Large intestine (tissue), 3 donors: ENCODE measurements around the gene MOB3B. TPM values are rescaled to one million over a fixed set of nuclear protein-coding genes. Genes with fewer than 3 reads are reported as not detected.
A peak's percentile ranks its signal among the peaks of the same experiment; 100 is the strongest.

ENCODE experiments used
- DNase-seq, 2 donors: peaks; one replicate each; pipeline versions ENCODE4 v3.0.0 to v3.0.0-alpha.2; 2013
- H3K27ac ChIP-seq: one replicate; pipeline ENCODE4 v1.5.1; 2013; ENCODE audit warnings: low read length
- H3K27me3 ChIP-seq: 2 replicates; pipeline ENCODE4 v1.6.1; 2013; ENCODE audit warnings: low read length; ENCODE audit not compliant: control insufficient read depth, insufficient read depth
- H3K36me3 ChIP-seq: 2 replicates; pipeline ENCODE4 v1.6.1; 2013; ENCODE audit warnings: low read length; ENCODE audit not compliant: control insufficient read depth, insufficient read depth
- H3K4me1 ChIP-seq: one replicate; pipeline ENCODE4 v1.6.1; 2013; ENCODE audit warnings: low read length; ENCODE audit not compliant: control insufficient read depth, insufficient read depth
- H3K4me3 ChIP-seq: one replicate; pipeline ENCODE4 v1.5.1; 2013; ENCODE audit warnings: low read length
- H3K9me3 ChIP-seq: one replicate; pipeline ENCODE4 v1.6.1; 2013; ENCODE audit warnings: mild to moderate bottlenecking, low read depth, low read length, moderate library complexity; ENCODE audit not compliant: control insufficient read depth
- WGBS: methylation state at CpG from one replicate; pipeline ENCODE4 v1.1.5; 2013; ENCODE audit warnings: low lambda C conversion rate; ENCODE audit not compliant: insufficient coverage; 5-methylcytosine and 5-hydroxymethylcytosine counted together
- polyA plus RNA-seq: library from polyadenylated mRNA; unstranded; fragments of 120-200 nt; gene quantifications from one replicate; pipeline ENCODE4 v1.2.1, GENCODE V29; 2013

Gene MOB3B
- polyA plus RNA-seq, 1 donor = 34.7 TPM

GRCh38 chr9:27341545-27342294, 187.9 kb downstream of the MOB3B start:
- no CpG with 5 or more reads among the region's 9 CpGs for WGBS
- Histone ChIP-seq H3K27me3 (no peaks in the 10 kb centered on the region), H3K36me3 (peaks cover 15% of the 10 kb centered on the region), H3K4me1 (peaks cover 16% of the 10 kb centered on the region), H3K9me3 (peaks cover 7% of the 10 kb centered on the region), H3K27ac (no peak overlapping the region), H3K4me3 (no peak overlapping the region)
- DNase-seq = no peak

- Histone ChIP-seq H3K4me3 (no peak overlapping the region), H3K27ac (no peak overlapping the region), H3K36me3 (peaks cover 13% of the 10 kb centered on the region), H3K27me3 (no peaks in the 10 kb centered on the region), H3K9me3 (peaks cover 7% of the 10 kb centered on the region), H3K4me1 (peaks cover 16% of the 10 kb centered on the region)
- DNase-seq = no peak
- no CpG with 5 or more reads among the region's 7 CpGs for WGBS
These were observed 188.6 kb downstream of the MOB3B start for GRCh38 chr9:27340961-27341511.

- Histone ChIP-seq H3K27me3 (no peaks in the 10 kb centered on the region), H3K27ac (no peak overlapping the region), H3K9me3 (peaks cover 7% of the 10 kb centered on the region), H3K36me3 (peaks cover 12% of the 10 kb centered on the region), H3K4me3 (no peak overlapping the region), H3K4me1 (peaks cover 16% of the 10 kb centered on the region)
- DNase-seq = no peak
- no CpG with 5 or more reads among the region's 5 CpGs for WGBS
These were observed 189.3 kb downstream of the MOB3B start for GRCh38 chr9:27340285-27340674.

- no peak for DNase-seq
- no peak overlapping the region for H3K4me3 ChIP-seq
- peaks cover 12% of the 10 kb centered on the region for H3K36me3 ChIP-seq
- no peak overlapping the region for H3K27ac ChIP-seq
- peaks cover 7% of the 10 kb centered on the region for H3K9me3 ChIP-seq
- peaks cover 16% of the 10 kb centered on the region for H3K4me1 ChIP-seq
- no CpG with 5 or more reads among the region's 11 CpGs for WGBS
- H3K27me3 ChIP-seq = no peaks in the 10 kb centered on the region
These were observed 189.8 kb downstream of the MOB3B start for GRCh38 chr9:27339661-27340284.

GRCh38 chr9:27338527-27338903, 191.1 kb downstream of the MOB3B start:
- no CpG with 5 or more reads among the region's 9 CpGs for WGBS
- no peak for DNase-seq
- peak overlapping the region; percentile 62 for H3K27ac ChIP-seq
- peaks cover 18% of the 10 kb centered on the region for H3K4me1 ChIP-seq
- no peak overlapping the region for H3K4me3 ChIP-seq
- peaks cover 7% of the 10 kb centered on the region for H3K9me3 ChIP-seq
- no peaks in the 10 kb centered on the region for H3K27me3 ChIP-seq
- peaks cover 12% of the 10 kb centered on the region for H3K36me3 ChIP-seq

- Histone ChIP-seq H3K27me3 (no peaks in the 10 kb centered on the region), H3K36me3 (peaks cover 12% of the 10 kb centered on the region), H3K27ac (peak overlapping the region; percentile 62), H3K4me3 (no peak overlapping the region), H3K9me3 (peaks cover 7% of the 10 kb centered on the region), H3K4me1 (peaks cover 21% of the 10 kb centered on the region)
- no CpG with 5 or more reads among the region's 5 CpGs for WGBS
- DNase-seq = peak; percentile 26 to 68
These were observed 191.6 kb downstream of the MOB3B start for GRCh38 chr9:27337833-27338526.

- Histone ChIP-seq H3K27me3 (no peaks in the 10 kb centered on the region), H3K4me3 (no peak overlapping the region), H3K9me3 (peaks cover 1% of the 10 kb centered on the region), H3K27ac (peak overlapping the region; percentile 62), H3K4me1 (peaks cover 21% of the 10 kb centered on the region), H3K36me3 (peaks cover 12% of the 10 kb centered on the region)
- DNase-seq = no peak
- 100% methylated on average over 1 of the region's 3 CpGs for WGBS
These were observed 192.4 kb downstream of the MOB3B start for GRCh38 chr9:27337236-27337635.

- DNase-seq = no peak
- H3K27ac ChIP-seq = no peak overlapping the region
- H3K4me1 ChIP-seq = peaks cover 21% of the 10 kb centered on the region
- no peaks in the 10 kb centered on the region for H3K27me3 ChIP-seq
- H3K36me3 ChIP-seq = peaks cover 12% of the 10 kb centered on the region
- H3K4me3 ChIP-seq = no peak overlapping the region
- WGBS = no CpG with 5 or more reads among the region's 10 CpGs
- no peaks in the 10 kb centered on the region for H3K9me3 ChIP-seq
These were observed 192.8 kb downstream of the MOB3B start for GRCh38 chr9:27336829-27337228.

- H3K4me1 ChIP-seq = peaks cover 21% of the 10 kb centered on the region
- H3K27me3 ChIP-seq = no peaks in the 10 kb centered on the region
- no peak for DNase-seq
- no peaks in the 10 kb centered on the region for H3K9me3 ChIP-seq
- H3K36me3 ChIP-seq = peaks cover 18% of the 10 kb centered on the region
- no peak overlapping the region for H3K27ac ChIP-seq
- no peak overlapping the region for H3K4me3 ChIP-seq
- 100% methylated on average over 1 of the region's 1 CpG for WGBS
These were observed 193.5 kb downstream of the MOB3B start for GRCh38 chr9:27336126-27336525.

GRCh38 chr9:27335075-27335474, 194.5 kb downstream of the MOB3B start:
- H3K27me3 ChIP-seq = no peaks in the 10 kb centered on the region
- H3K4me1 ChIP-seq = peaks cover 21% of the 10 kb centered on the region
- no peak for DNase-seq
- 100% methylated on average over 1 of the region's 6 CpGs for WGBS
- no peak overlapping the region for H3K27ac ChIP-seq
- peaks cover 23% of the 10 kb centered on the region for H3K36me3 ChIP-seq
- no peak overlapping the region for H3K4me3 ChIP-seq
- no peaks in the 10 kb centered on the region for H3K9me3 ChIP-seq
